Measurements from ENCODE around the gene KCTD6. TPM values are rescaled to one million over a fixed set of nuclear protein-coding genes. Genes with fewer than 3 reads are reported as not detected.

The KCTD6 gene
- total and polyA plus RNA-seq, 8 donors = 5.4 to 16.7 (median 11.3) TPM; not detected in 2

GRCh38 chr3:58494107-58494506 lies 2.2 kb downstream of the KCTD6 start:
- peaks cover 17 to 73% (median 41%) of the 10 kb centered on the region in 4 donors for H3K4me1 ChIP-seq
- WGBS, 5 donors = 61 to 74% (median 70%) methylated on average over 3 of the region's 3 CpGs
- H3K4me3 ChIP-seq = no peak overlapping the region
- intact Hi-C loops (cut with DNase I; ENCODE audit: low total_unique reads) = loop anchor here (5.0 to 10.0 kb wide), 2 partner anchors 38 to 159 kb away; partner anchors contain the start of gene PXK
- no peak overlapping the region for H3K27ac ChIP-seq
- no peaks in the 10 kb centered on the region for H3K27me3 ChIP-seq
- TF ChIP-seq EP300 (IDR thresholded peaks at IDR 0.05) = no peak
- no peak for TF ChIP-seq CTCF (IDR thresholded peaks at IDR 0.05)
- no peak for TF ChIP-seq POLR2AphosphoS5 (IDR thresholded peaks at IDR 0.05)
- no peak for TF ChIP-seq POLR2A (IDR thresholded peaks at IDR 0.05)
- no peaks in the 10 kb centered on the region for H3K36me3 ChIP-seq
- no peaks in the 10 kb centered on the region for H3K9me3 ChIP-seq
- no peak for DNase-seq

- no peak for DNase-seq
- H3K27me3 ChIP-seq = no peaks in the 10 kb centered on the region
- no peaks in the 10 kb centered on the region for H3K9me3 ChIP-seq
- WGBS, 5 donors = 53 to 93% (median 87%) methylated on average over 3 of the region's 3 CpGs
- H3K27ac ChIP-seq = no peak overlapping the region
- peaks cover 0 to 8% (median 0%) of the 10 kb centered on the region in 4 donors for H3K36me3 ChIP-seq
- peaks cover 17 to 69% (median 41%) of the 10 kb centered on the region in 4 donors for H3K4me1 ChIP-seq
- intact Hi-C loops (cut with DNase I; ENCODE audit: low total_unique reads) = loop anchor here (10.0 kb wide), 1 partner anchor 160 kb away; the partner anchor contains the start of gene PXK
- no peak overlapping the region for H3K4me3 ChIP-seq
- TF ChIP-seq CTCF (IDR thresholded peaks at IDR 0.05) = no peak
- TF ChIP-seq POLR2AphosphoS5 (IDR thresholded peaks at IDR 0.05) = no peak
- no peak for TF ChIP-seq POLR2A (IDR thresholded peaks at IDR 0.05)
- no peak for TF ChIP-seq EP300 (IDR thresholded peaks at IDR 0.05)
Observed at GRCh38 chr3:58495101-58495500, 3.2 kb downstream of the KCTD6 start.

GRCh38 chr3:58496206-58496857 lies 4.4 kb downstream of the KCTD6 start:
- no peak overlapping the region for H3K4me3 ChIP-seq
- no peaks in the 10 kb centered on the region for H3K9me3 ChIP-seq
- DNase-seq = no peak
- intact Hi-C loops (cut with DNase I; ENCODE audit: low total_unique reads) = loop anchor here (10.0 kb wide), 1 partner anchor 162 kb away; the partner anchor contains the start of gene PXK
- H3K4me1 ChIP-seq = peaks cover 13 to 57% (median 37%) of the 10 kb centered on the region in 4 donors
- WGBS, 5 donors = 86 to 93% (median 87%) methylated on average over 5 of the region's 5 CpGs
- H3K27ac ChIP-seq = no peak overlapping the region
- peaks cover 0 to 18% (median 7%) of the 10 kb centered on the region in 4 donors for H3K36me3 ChIP-seq
- TF ChIP-seq CTCF (IDR thresholded peaks at IDR 0.05) (no peak), POLR2A (IDR thresholded peaks at IDR 0.05) (no peak), POLR2AphosphoS5 (IDR thresholded peaks at IDR 0.05) (no peak), EP300 (IDR thresholded peaks at IDR 0.05) (no peak)
- H3K27me3 ChIP-seq = no peaks in the 10 kb centered on the region

GRCh38 chr3:58497097-58497496 lies 5.2 kb downstream of the KCTD6 start:
- intact Hi-C loops (cut with DNase I; ENCODE audit: low total_unique reads) = loop anchor here (10.0 kb wide), 1 partner anchor 162 kb away; the partner anchor contains the start of gene PXK
- peak overlapping the region in 1 of 5 donors; percentile 11 for H3K27ac ChIP-seq
- peaks cover 0 to 24% (median 14%) of the 10 kb centered on the region in 4 donors for H3K36me3 ChIP-seq
- no peak for DNase-seq
- TF ChIP-seq POLR2A (IDR thresholded peaks at IDR 0.05) = no peak
- no peak for TF ChIP-seq CTCF (IDR thresholded peaks at IDR 0.05)
- no peak for TF ChIP-seq POLR2AphosphoS5 (IDR thresholded peaks at IDR 0.05)
- TF ChIP-seq EP300 (IDR thresholded peaks at IDR 0.05) = no peak
- no peak overlapping the region for H3K4me3 ChIP-seq
- no peaks in the 10 kb centered on the region for H3K27me3 ChIP-seq
- peaks cover 13 to 54% (median 36%) of the 10 kb centered on the region in 4 donors for H3K4me1 ChIP-seq
- no peaks in the 10 kb centered on the region for H3K9me3 ChIP-seq
- WGBS, 5 donors = 17 to 28% (median 23%) methylated on average over 1 of the region's 1 CpG
